T-helper 17 cell (primary cell): ENCODE data around the gene PRKAG1. TPM values are rescaled to one million over a fixed set of nuclear protein-coding genes. Genes with fewer than 3 reads are reported as not detected.

Experiments
- ATAC-seq: fragments of 150-1000 bp; cut with Tn5 transposase; 2 replicates; pipeline ENCODE4 v1.10.0; 2021; ENCODE audit warnings: mild to moderate bottlenecking, moderate library complexity
- DNase-seq, 3 donors: peaks; one replicate each; pipeline versions ENCODE4 v3.0.0 to v3.0.0-alpha.2; 2020 to 2021
- H3K9me3 ChIP-seq: one replicate; pipeline ENCODE4 v1.7.0; 2013; ENCODE audit warnings: low read length, mild to moderate bottlenecking; ENCODE audit not compliant: control insufficient read depth, poor library complexity, severe bottlenecking
- H3K27ac Mint-ChIP-seq: one replicate; pipeline ENCODE4 v1.8.0; 2022; ENCODE audit warnings: mild to moderate bottlenecking, moderate library complexity, mixed read lengths
- H3K27me3 Mint-ChIP-seq: one replicate; pipeline ENCODE4 v1.8.0; 2022; ENCODE audit warnings: mixed read lengths
- H3K36me3 Mint-ChIP-seq: one replicate; pipeline ENCODE4 v1.8.0; 2022; ENCODE audit warnings: low read depth, mixed read lengths
- H3K4me1 Mint-ChIP-seq: one replicate; pipeline ENCODE4 v1.8.0; 2022; ENCODE audit warnings: mild to moderate bottlenecking, mixed read lengths
- H3K4me3 Mint-ChIP-seq: one replicate; pipeline ENCODE4 v1.8.0; 2022; ENCODE audit warnings: mild to moderate bottlenecking, moderate library complexity, mixed read lengths
- total RNA-seq, 4 donors: library from RNA in 2 of 4; stranded (reverse) in 2 of 4; gene quantifications; one replicate each; pipeline ENCODE4 v1.2.3 and lab custom pipeline; 2022 to 2026

PRKAG1 gene
- total RNA-seq, 2 donors from 2014 or later = 41.4 to 47.7 TPM

GRCh38 chr12:49032679-49033447 lies 14.3 kb upstream of the PRKAG1 start:
- H3K9me3 ChIP-seq = no peaks in the 10 kb centered on the region
- Mint-ChIP-seq H3K36me3 (peaks cover 1% of the 10 kb centered on the region), H3K27ac (peak overlapping the region; percentile 8), H3K27me3 (no peaks in the 10 kb centered on the region), H3K4me3 (no peak overlapping the region), H3K4me1 (peaks cover 3% of the 10 kb centered on the region)
- no peak for DNase-seq
- no peak for ATAC-seq

- H3K27ac Mint-ChIP-seq = peak overlapping the region; percentile 69
- H3K4me1 Mint-ChIP-seq = peaks cover 3% of the 10 kb centered on the region
- H3K4me3 Mint-ChIP-seq = no peak overlapping the region
- H3K36me3 Mint-ChIP-seq = peaks cover 2% of the 10 kb centered on the region
- DNase-seq (no peak), ATAC-seq (no peak)
- H3K27me3 Mint-ChIP-seq = no peaks in the 10 kb centered on the region
- no peaks in the 10 kb centered on the region for H3K9me3 ChIP-seq
Measured at GRCh38 chr12:49032276-49032675, 13.7 kb upstream of the PRKAG1 start.

DNA sequence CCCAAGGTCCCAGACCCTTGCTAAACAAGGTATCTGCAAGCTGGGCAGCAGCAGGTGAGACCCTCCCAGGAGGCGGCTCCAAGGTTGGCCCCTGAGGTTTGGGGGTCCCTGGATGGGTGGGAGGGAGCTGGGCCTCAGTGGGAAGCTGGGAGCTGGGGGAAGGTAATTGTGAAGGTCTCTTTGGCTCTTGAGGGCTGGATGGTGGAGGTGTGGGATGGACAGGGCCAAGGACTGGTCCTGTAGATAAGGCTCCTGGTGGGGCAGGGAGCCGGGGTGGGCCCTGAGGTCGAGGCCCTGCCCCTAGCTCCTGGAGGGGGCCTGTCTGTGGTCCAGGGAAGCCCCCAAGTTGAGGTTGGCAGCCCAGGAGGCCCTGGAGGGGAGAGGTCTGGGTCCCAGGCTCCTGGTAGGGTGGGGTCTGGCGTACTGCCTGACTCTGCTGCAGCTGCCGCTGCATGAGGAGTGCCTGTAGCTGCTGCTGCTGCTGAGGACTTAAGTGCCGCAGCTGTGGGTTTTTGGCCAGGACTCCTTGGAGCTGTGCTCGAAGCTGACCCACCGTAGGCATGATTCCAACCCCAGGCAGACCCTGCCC lies 13.1 kb upstream of the PRKAG1 start:
- H3K9me3 ChIP-seq = no peaks in the 10 kb centered on the region
- Mint-ChIP-seq H3K27ac (peak overlapping the region; percentile 74), H3K36me3 (peaks cover 5% of the 10 kb centered on the region), H3K4me1 (peaks cover 3% of the 10 kb centered on the region), H3K4me3 (no peak overlapping the region), H3K27me3 (no peaks in the 10 kb centered on the region)
- no peak for DNase-seq
- ATAC-seq = no peak

- peaks cover 3% of the 10 kb centered on the region for H3K4me1 Mint-ChIP-seq
- no peaks in the 10 kb centered on the region for H3K9me3 ChIP-seq
- H3K36me3 Mint-ChIP-seq = peaks cover 5% of the 10 kb centered on the region
- DNase-seq (no peak), ATAC-seq (no peak)
- H3K27ac Mint-ChIP-seq = peak overlapping the region; percentile 74
- H3K27me3 Mint-ChIP-seq = no peaks in the 10 kb centered on the region
- no peak overlapping the region for H3K4me3 Mint-ChIP-seq
Measured at GRCh38 chr12:49030714-49031572, 12.4 kb upstream of the PRKAG1 start.

DNA sequence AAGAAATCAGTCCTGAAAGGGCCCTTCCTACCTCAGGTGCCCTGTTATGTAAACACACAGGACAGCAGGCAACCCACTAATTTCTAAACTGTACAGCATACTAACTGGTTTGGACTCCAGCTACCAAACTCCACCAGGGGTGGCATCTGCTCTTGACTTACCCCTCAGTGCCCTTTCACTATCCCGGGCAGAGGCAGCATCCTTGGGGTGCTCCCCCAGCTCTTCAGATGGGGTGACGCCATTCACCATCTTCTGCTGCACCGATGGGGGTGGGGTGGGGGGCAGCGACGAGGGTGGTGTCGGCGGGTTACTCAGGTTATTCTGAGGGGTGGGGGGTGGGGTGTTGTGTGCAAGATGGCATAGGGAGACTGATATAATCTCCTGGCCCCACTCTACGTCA lies 11.5 kb upstream of the PRKAG1 start:
- H3K9me3 ChIP-seq = no peaks in the 10 kb centered on the region
- H3K4me1 Mint-ChIP-seq = peaks cover 3% of the 10 kb centered on the region
- no peaks in the 10 kb centered on the region for H3K27me3 Mint-ChIP-seq
- no peak overlapping the region for H3K27ac Mint-ChIP-seq
- peaks cover 5% of the 10 kb centered on the region for H3K36me3 Mint-ChIP-seq
- DNase-seq (no peak), ATAC-seq (no peak)
- H3K4me3 Mint-ChIP-seq = no peak overlapping the region

DNA sequence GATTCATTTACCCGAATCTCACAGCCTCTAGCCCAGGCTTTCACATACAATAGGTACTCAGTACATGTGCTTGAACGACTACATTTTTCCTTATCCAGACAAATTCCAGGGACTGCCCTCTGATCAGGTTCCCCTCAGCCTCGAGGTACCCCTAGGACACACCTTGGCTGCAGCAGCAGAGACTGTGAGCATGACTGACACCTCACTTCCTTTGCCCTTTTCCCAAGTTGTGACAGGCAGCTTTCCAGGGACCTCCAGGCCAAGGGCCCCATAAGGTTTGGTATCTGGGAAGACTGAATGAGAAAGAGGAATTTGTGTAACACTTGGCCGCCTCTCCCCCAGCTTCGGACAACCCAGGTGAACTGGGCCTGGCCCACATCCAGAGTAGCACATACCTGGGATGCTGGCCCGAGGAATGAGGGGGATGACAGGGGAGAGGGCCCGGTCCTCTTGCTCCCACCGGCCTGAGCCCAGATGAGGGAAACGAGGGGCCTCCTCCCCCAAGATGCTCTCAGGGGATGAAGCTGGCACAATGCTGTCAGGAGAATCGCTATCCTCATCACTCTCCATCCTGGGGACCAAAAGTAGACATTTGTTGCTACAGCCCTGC lies 10.2 kb upstream of the PRKAG1 start:
- peak overlapping the region; percentile 14 for H3K27ac Mint-ChIP-seq
- DNase-seq (no peak), ATAC-seq (no peak)
- H3K27me3 Mint-ChIP-seq = no peaks in the 10 kb centered on the region
- peaks cover 5% of the 10 kb centered on the region for H3K36me3 Mint-ChIP-seq
- peaks cover under 1% of the 10 kb centered on the region for H3K4me1 Mint-ChIP-seq
- H3K9me3 ChIP-seq = no peaks in the 10 kb centered on the region
- no peak overlapping the region for H3K4me3 Mint-ChIP-seq

DNA sequence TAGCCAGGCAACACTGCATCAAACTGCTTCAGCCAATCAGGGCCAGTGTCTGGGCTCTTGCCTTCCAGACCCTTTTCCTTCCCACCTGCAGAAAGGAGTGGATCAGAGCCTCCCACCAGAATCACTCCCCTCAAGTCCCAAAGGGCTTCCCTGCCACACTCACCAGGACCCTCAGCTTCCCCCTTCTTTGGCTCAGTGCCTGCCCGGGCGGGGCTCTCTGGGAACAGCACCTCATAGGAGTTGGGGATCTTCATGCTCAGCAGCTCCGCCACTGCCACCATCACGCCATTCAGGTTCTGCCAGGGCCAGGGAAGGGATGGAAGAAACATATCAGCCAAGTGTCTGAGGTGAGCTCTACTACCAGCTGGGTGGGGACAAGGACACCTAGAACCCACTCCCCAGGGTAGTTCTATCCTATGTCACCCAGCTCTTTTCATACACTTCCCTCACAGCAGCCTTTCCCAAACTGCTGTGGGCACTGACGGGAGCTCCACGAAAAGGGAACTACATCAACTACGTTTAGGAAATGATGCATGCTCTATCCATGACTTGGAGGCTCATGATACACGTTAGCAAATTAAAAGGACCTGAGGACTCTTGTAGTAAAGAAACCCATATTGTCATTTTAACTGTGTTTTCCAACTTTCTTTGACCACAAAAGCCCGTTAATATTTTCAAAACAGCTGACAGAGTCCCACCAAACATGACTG lies 9.4 kb upstream of the PRKAG1 start:
- H3K27me3 Mint-ChIP-seq = no peaks in the 10 kb centered on the region
- H3K27ac Mint-ChIP-seq = peak overlapping the region; percentile 86
- no peaks in the 10 kb centered on the region for H3K9me3 ChIP-seq
- peaks cover 5% of the 10 kb centered on the region for H3K36me3 Mint-ChIP-seq
- H3K4me3 Mint-ChIP-seq = peak overlapping the region; percentile 5
- H3K4me1 Mint-ChIP-seq = no peaks in the 10 kb centered on the region
- no peak for DNase-seq
- ATAC-seq = no peak

DNA sequence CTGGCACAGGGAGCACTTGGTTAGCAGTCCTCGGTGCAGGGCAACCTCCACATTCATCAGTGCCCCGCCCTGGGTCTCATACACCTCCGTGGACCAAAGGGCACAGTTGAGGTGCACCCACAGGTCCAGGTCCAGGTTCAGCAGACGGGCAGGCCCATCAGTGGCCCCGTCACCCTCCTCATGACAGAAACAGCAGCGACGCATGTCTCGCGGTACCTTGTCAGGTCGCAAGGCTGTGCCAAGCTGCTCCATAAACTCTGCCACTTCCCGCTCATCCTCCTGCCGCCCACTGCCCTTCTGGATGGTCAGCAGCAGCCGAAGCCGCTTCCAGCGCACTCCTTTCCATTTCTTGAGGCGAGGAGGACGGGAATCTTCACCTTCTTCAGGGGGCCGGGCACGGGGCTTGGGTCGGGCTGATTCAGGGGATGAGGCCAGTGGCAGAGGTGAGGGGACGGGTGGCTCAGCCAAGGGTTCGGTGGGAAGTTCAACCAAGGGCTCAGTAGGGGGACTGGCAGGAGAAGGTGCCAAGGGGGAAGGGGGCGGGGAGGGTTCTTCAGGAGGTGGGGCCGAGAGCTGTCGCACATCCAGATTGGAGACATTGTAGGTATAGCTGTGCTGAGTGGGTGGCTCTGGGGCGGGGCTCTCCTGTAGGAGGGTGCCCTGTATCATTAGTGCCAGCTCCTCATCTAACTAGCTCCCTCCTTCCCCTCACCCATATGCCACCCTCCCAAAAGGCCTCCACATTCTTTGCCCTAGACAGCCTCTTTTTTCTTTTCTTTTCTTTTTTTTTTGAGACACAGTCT lies 8.3 kb upstream of the PRKAG1 start:
- no peaks in the 10 kb centered on the region for H3K27me3 Mint-ChIP-seq
- no peaks in the 10 kb centered on the region for H3K9me3 ChIP-seq
- ATAC-seq = no peak
- DNase-seq = no peak
- no peak overlapping the region for H3K4me3 Mint-ChIP-seq
- no peak overlapping the region for H3K27ac Mint-ChIP-seq
- H3K4me1 Mint-ChIP-seq = no peaks in the 10 kb centered on the region
- H3K36me3 Mint-ChIP-seq = peaks cover 10% of the 10 kb centered on the region

DNA sequence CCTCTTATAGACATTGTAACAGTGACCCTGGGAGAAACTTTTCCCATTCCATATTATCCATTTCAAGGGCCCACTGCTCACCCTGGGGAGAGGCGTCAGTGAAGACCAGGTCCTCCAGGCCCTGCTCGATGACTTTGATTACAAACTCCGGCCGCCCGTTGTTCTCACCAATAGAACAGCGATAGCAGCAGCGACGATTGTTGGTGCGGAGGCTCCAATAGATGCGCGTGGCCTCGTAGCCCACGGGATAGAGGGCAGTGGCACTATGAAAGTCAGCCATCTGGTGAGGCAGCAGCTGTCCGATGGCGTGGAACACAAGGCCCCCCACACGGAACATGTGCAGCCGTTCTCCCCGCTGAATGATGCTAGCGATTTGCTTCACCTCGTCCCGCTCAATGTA lies 7.5 kb upstream of the PRKAG1 start:
- Mint-ChIP-seq H3K4me1 (no peaks in the 10 kb centered on the region), H3K27ac (peak overlapping the region; percentile 8), H3K36me3 (peaks cover 10% of the 10 kb centered on the region), H3K27me3 (no peaks in the 10 kb centered on the region), H3K4me3 (no peak overlapping the region)
- ATAC-seq = no peak
- no peak for DNase-seq
- no peaks in the 10 kb centered on the region for H3K9me3 ChIP-seq

- Mint-ChIP-seq H3K36me3 (peaks cover 13% of the 10 kb centered on the region), H3K27me3 (no peaks in the 10 kb centered on the region), H3K27ac (peak overlapping the region; percentile 83), H3K4me1 (no peaks in the 10 kb centered on the region), H3K4me3 (no peak overlapping the region)
- ATAC-seq (no peak), DNase-seq (no peak)
- H3K9me3 ChIP-seq = no peaks in the 10 kb centered on the region
Measured at GRCh38 chr12:49025463-49025862, 6.9 kb upstream of the PRKAG1 start.

DNA sequence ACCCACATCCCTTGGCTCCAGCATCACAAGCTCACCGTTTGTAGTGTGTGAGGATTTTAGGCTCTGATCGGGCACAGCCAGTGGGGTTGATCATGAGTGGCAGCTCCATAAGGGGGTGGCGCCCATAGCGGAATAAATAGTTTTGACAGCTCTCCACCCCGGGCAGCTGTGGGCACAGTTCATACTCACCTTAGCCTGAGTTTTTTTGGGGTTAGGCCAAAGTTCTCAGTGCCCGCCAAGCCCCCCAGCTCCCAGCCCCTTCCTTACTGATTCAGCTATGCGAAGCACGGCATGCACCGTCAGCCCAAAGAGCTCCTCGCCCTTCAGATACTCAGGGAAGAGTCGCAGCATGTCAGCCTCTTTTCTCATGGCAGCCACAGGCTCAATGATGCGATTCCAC lies 6.0 kb upstream of the PRKAG1 start:
- ATAC-seq (no peak), DNase-seq (no peak)
- H3K27ac Mint-ChIP-seq = peak overlapping the region; percentile 83
- no peaks in the 10 kb centered on the region for H3K9me3 ChIP-seq
- H3K36me3 Mint-ChIP-seq = peaks cover 13% of the 10 kb centered on the region
- H3K4me1 Mint-ChIP-seq = peaks cover 3% of the 10 kb centered on the region
- H3K4me3 Mint-ChIP-seq = no peak overlapping the region
- no peaks in the 10 kb centered on the region for H3K27me3 Mint-ChIP-seq

- Mint-ChIP-seq H3K27me3 (no peaks in the 10 kb centered on the region), H3K4me1 (peaks cover 9% of the 10 kb centered on the region), H3K4me3 (no peak overlapping the region), H3K36me3 (peaks cover 13% of the 10 kb centered on the region), H3K27ac (peak overlapping the region; percentile 91)
- DNase-seq (no peak), ATAC-seq (no peak)
- H3K9me3 ChIP-seq = no peaks in the 10 kb centered on the region
Measured at GRCh38 chr12:49023812-49024211, 5.2 kb upstream of the PRKAG1 start.
